Measurements from ENCODE around the gene NTNG1. TPM values are rescaled to one million over a fixed set of nuclear protein-coding genes. Genes with fewer than 3 reads are reported as not detected.

The NTNG1 gene
- total RNA-seq, 1 donor from 2014 or later, result not detected

DNA sequence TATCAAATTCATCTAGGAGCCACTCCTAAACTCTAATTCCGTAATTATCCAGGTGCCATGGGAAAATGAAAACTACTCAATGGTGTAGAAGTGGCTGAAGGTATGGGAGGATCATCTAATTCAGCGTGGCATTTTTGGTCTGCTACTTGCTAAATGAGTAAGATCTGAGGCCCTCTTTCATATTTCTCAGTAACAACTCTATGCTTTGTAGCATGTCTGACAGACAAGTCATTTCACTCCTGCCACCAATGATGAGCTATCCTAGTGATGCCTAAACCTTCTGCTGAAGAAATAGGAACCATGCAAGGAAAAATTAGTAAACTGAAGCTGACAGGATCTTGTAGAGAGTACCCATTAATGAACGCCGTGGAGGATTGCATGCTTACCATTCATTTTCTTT lies 145.3 kb downstream of the NTNG1 start:
- Mint-ChIP-seq H3K27me3 (ENCODE audit: low read depth) (peaks cover 2% of the 10 kb centered on the region), H3K4me1 (ENCODE audit: low read depth) (no peaks in the 10 kb centered on the region), H3K36me3 (ENCODE audit: low read depth) (no peaks in the 10 kb centered on the region), H3K27ac (ENCODE audit: unreplicated experiment) (no peak overlapping the region), H3K4me3 (ENCODE audit: unreplicated experiment) (no peak overlapping the region), H3K9me3 (ENCODE audit: low read depth) (no peaks in the 10 kb centered on the region)
- TF ChIP-seq, protein P1, sequence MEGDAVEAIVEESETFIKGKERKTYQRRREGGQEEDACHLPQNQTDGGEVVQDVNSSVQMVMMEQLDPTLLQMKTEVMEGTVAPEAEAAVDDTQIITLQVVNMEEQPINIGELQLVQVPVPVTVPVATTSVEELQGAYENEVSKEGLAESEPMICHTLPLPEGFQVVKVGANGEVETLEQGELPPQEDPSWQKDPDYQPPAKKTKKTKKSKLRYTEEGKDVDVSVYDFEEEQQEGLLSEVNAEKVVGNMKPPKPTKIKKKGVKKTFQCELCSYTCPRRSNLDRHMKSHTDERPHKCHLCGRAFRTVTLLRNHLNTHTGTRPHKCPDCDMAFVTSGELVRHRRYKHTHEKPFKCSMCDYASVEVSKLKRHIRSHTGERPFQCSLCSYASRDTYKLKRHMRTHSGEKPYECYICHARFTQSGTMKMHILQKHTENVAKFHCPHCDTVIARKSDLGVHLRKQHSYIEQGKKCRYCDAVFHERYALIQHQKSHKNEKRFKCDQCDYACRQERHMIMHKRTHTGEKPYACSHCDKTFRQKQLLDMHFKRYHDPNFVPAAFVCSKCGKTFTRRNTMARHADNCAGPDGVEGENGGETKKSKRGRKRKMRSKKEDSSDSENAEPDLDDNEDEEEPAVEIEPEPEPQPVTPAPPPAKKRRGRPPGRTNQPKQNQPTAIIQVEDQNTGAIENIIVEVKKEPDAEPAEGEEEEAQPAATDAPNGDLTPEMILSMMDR (IDR thresholded peaks at IDR 0.05), result no peak
- DNase-seq (ENCODE audit: low spot score), result no peak

- H3K27me3 Mint-ChIP-seq (ENCODE audit: low read depth), result peaks cover 2% of the 10 kb centered on the region
- TF ChIP-seq, protein P1 (IDR thresholded peaks at IDR 0.05), result no peak
- H3K4me3 Mint-ChIP-seq (ENCODE audit: unreplicated experiment), result no peak overlapping the region
- no peak overlapping the region for H3K27ac Mint-ChIP-seq (ENCODE audit: unreplicated experiment)
- H3K36me3 Mint-ChIP-seq (ENCODE audit: low read depth), result no peaks in the 10 kb centered on the region
- no peak for DNase-seq (ENCODE audit: low spot score)
- H3K4me1 Mint-ChIP-seq (ENCODE audit: low read depth), result no peaks in the 10 kb centered on the region
- H3K9me3 Mint-ChIP-seq (ENCODE audit: low read depth), result no peaks in the 10 kb centered on the region
Measured at GRCh38 chr1:107291987-107292386, 151.1 kb downstream of the NTNG1 start.

- Mint-ChIP-seq H3K36me3 (ENCODE audit: low read depth) (no peaks in the 10 kb centered on the region), H3K4me3 (ENCODE audit: unreplicated experiment) (no peak overlapping the region), H3K27me3 (ENCODE audit: low read depth) (no peaks in the 10 kb centered on the region), H3K9me3 (ENCODE audit: low read depth) (no peaks in the 10 kb centered on the region), H3K4me1 (ENCODE audit: low read depth) (no peaks in the 10 kb centered on the region), H3K27ac (ENCODE audit: unreplicated experiment) (no peak overlapping the region)
- no peak for DNase-seq (ENCODE audit: low spot score)
- TF ChIP-seq, protein P1 (IDR thresholded peaks at IDR 0.05), result no peak
Measured at GRCh38 chr1:107293901-107294613, 153.2 kb downstream of the NTNG1 start.

- Mint-ChIP-seq H3K4me1 (ENCODE audit: low read depth) (no peaks in the 10 kb centered on the region), H3K27ac (ENCODE audit: unreplicated experiment) (no peak overlapping the region), H3K36me3 (ENCODE audit: low read depth) (no peaks in the 10 kb centered on the region), H3K27me3 (ENCODE audit: low read depth) (no peaks in the 10 kb centered on the region), H3K4me3 (ENCODE audit: unreplicated experiment) (no peak overlapping the region), H3K9me3 (ENCODE audit: low read depth) (no peaks in the 10 kb centered on the region)
- no peak for DNase-seq (ENCODE audit: low spot score)
- TF ChIP-seq, protein P1 (IDR thresholded peaks at IDR 0.05), result no peak
Measured at GRCh38 chr1:107294686-107295085, 153.8 kb downstream of the NTNG1 start.

- Mint-ChIP-seq H3K27ac (ENCODE audit: unreplicated experiment) (no peak overlapping the region), H3K4me1 (ENCODE audit: low read depth) (no peaks in the 10 kb centered on the region), H3K36me3 (ENCODE audit: low read depth) (no peaks in the 10 kb centered on the region), H3K9me3 (ENCODE audit: low read depth) (no peaks in the 10 kb centered on the region), H3K27me3 (ENCODE audit: low read depth) (peaks cover 3% of the 10 kb centered on the region), H3K4me3 (ENCODE audit: unreplicated experiment) (no peak overlapping the region)
- TF ChIP-seq, protein P1 (IDR thresholded peaks at IDR 0.05), result no peak
- DNase-seq (ENCODE audit: low spot score), result no peak
Measured at GRCh38 chr1:107297681-107298080, 156.8 kb downstream of the NTNG1 start.
